GM12878 (cell line): Measurements from ENCODE around the gene SCYGR1. TPM values are rescaled to one million over a fixed set of nuclear protein-coding genes. Genes with fewer than 3 reads are reported as not detected.

ENCODE experiments used
- ATAC-seq: fragments of 200-7000 bp; cut with Tn5 transposase; 3 replicates; pipeline ENCODE4 v1.9.1; 2020; ENCODE audit warnings: mild to moderate bottlenecking, moderate library complexity
- BruUV-seq: library from RNA; stranded (reverse); fragments of 400-500 nt; replicated peaks from 2 replicates; lab custom pipeline; 2021; lab: Mats Ljungman, UMichigan
- CTCF ChIA-PET: fragments of 300-600 bp; sonication (Branson Sonifier 250); formaldehyde crosslinking; extraction: SDS; loops from one replicate; lab custom pipeline; 2021; ENCODE audit warnings: inconsistent platforms; lab: Yijun Ruan, JAX
- POLR2A ChIA-PET: fragments of 350-600 bp; formaldehyde crosslinking; extraction: SDS; loops from one replicate; lab custom pipeline; 2021; ENCODE audit warnings: inconsistent platforms; lab: Charles Lee
- RAD21 ChIA-PET: fragments of 300-600 bp; sonication (Branson Sonifier 250); formaldehyde crosslinking; loops from one replicate; lab custom pipeline; 2023; ENCODE audit warnings: antibody characterized with exemption; ENCODE audit not compliant: unreplicated experiment; lab: Charles Lee
- SMC1A ChIA-PET: fragments of 300-600 bp; sonication (Branson Sonifier 250); formaldehyde crosslinking; loops from one replicate; lab custom pipeline; 2023; ENCODE audit not compliant: unreplicated experiment, uncharacterized antibody; lab: Charles Lee
- DNase-seq: peaks from one replicate; pipeline ENCODE4 v3.0.0-alpha.2; 2011; ENCODE audit warnings: low read depth, low spot score
- FAIRE-seq: peaks from 3 replicates; lab custom pipeline; 2011; peaks lifted over from hg19 to GRCh38; lab: Jason Lieb, UNC
- H2AFZ ChIP-seq: 2 replicates; pipeline ENCODE4 v1.6.0; 2011; ENCODE audit warnings: low read depth, low read length, control low read depth; ENCODE audit not compliant: control insufficient read depth
- H3K27ac ChIP-seq: 2 replicates; pipeline ENCODE4 v1.5.1; 2011; ENCODE audit warnings: control low read depth; ENCODE audit not compliant: control insufficient read depth, insufficient read depth
- H3K27me3 ChIP-seq, 2 experiments: replicated peaks in 1 of 2; 2 replicates each; pipeline versions ENCODE4 v1.6.0 to v1.6.1; 2011; ENCODE audit warnings: low read length in 1 of 2; ENCODE audit not compliant: control insufficient read depth in 2 of 2, insufficient read depth in 2 of 2
- H3K36me3 ChIP-seq, 2 experiments: 2 replicates each; pipeline ENCODE4 v1.5.1; 2011; ENCODE audit warnings: low read length in 1 of 2; ENCODE audit not compliant: control insufficient read depth in 2 of 2, insufficient read depth in 2 of 2
- H3K4me1 ChIP-seq: 2 replicates; pipeline ENCODE4 v1.6.1; 2011; ENCODE audit warnings: mild to moderate bottlenecking, low read length, moderate library complexity, mixed read lengths; ENCODE audit not compliant: control insufficient read depth, insufficient read depth
- H3K4me2 ChIP-seq: 2 replicates; pipeline ENCODE4 v1.6.0; 2011; ENCODE audit warnings: control low read depth; ENCODE audit not compliant: control insufficient read depth, insufficient read depth
- H3K4me3 ChIP-seq: fragments of 200-600 bp; sonication (generic); 2 replicates; pipeline ENCODE4 v1.5.1; 2016
- H3K79me2 ChIP-seq: 2 replicates; pipeline ENCODE4 v1.6.0; 2011; ENCODE audit warnings: low read length; ENCODE audit not compliant: control insufficient read depth, insufficient read depth
- H3K9ac ChIP-seq: 2 replicates; pipeline ENCODE4 v1.8.0; 2011; ENCODE audit warnings: low read length, control low read depth, mixed read lengths; ENCODE audit not compliant: control insufficient read depth, insufficient read depth
- H3K9me3 ChIP-seq: replicated peaks from 3 replicates; pipeline ENCODE4 v1.5.1; 2011; ENCODE audit warnings: mild to moderate bottlenecking, low read length; ENCODE audit not compliant: control insufficient read depth, insufficient read depth
- H4K20me1 ChIP-seq: 2 replicates; pipeline ENCODE4 v1.6.0; 2011; ENCODE audit not compliant: control insufficient read depth, insufficient read depth
- BHLHE40 ChIP-seq, 2 experiments: fragments of 450-650 bp in 1 of 2; IDR thresholded peaks; 2 replicates each; pipeline ENCODE4 v1.6.1; 2011 to 2017; ENCODE audit warnings: low read depth in 2 of 2, borderline replicate concordance in 1 of 2, improper control_type of control experiment in 1 of 2, low read length in 1 of 2, mild to moderate bottlenecking in 1 of 2
- CBFB ChIP-seq: IDR thresholded peaks from 2 replicates; pipeline ENCODE4 v1.6.1; 2016; ENCODE audit warnings: antibody characterized with exemption, low read depth
- CBX5 ChIP-seq: sonication (generic); IDR thresholded peaks from 2 replicates; pipeline ENCODE4 v1.6.1; 2016; ENCODE audit warnings: low read depth, moderate library complexity, mild to moderate bottlenecking, inconsistent platforms
- CREB1 ChIP-seq: IDR thresholded peaks from 2 replicates; pipeline ENCODE4 v1.6.1; 2012; ENCODE audit warnings: low read depth, mild to moderate bottlenecking, inconsistent platforms
- CTCF ChIP-seq, 3 experiments: IDR thresholded peaks in 2 of 3; conservative IDR thresholded peaks in 1 of 3; 2 replicates each; pipeline ENCODE4 v1.5.1; 2011; ENCODE audit warnings: low read depth in 3 of 3, low read length in 3 of 3, mild to moderate bottlenecking in 3 of 3, control low read depth in 2 of 3, moderate library complexity in 2 of 3, inconsistent platforms in 1 of 3, mixed read lengths in 1 of 3; ENCODE audit not compliant: control insufficient read depth in 2 of 3, insufficient read depth in 1 of 3; ENCODE audit errors: extremely low read depth in 1 of 3
- FOS ChIP-seq: IDR thresholded peaks from 3 replicates; pipeline ENCODE4 v1.6.1; 2011; ENCODE audit warnings: borderline replicate concordance; ENCODE audit not compliant: insufficient read length; ENCODE audit errors: extremely low read depth
- GATAD2B ChIP-seq: fragments of 450-650 bp; conservative IDR thresholded peaks from 2 replicates; pipeline ENCODE4 v1.6.1; 2017; ENCODE audit warnings: low read depth, mild to moderate bottlenecking, moderate library complexity
- HCFC1 ChIP-seq: fragments of 150-350 bp; IDR thresholded peaks from 2 replicates; pipeline ENCODE4 v1.6.1; 2014; ENCODE audit warnings: low read length
- IRF5 ChIP-seq: fragments of 450-650 bp; IDR thresholded peaks from 2 replicates; pipeline ENCODE4 v1.6.1; 2017; ENCODE audit warnings: borderline replicate concordance
- KLF5 ChIP-seq: fragments of 450-650 bp; IDR thresholded peaks from 2 replicates; pipeline ENCODE4 v1.6.1; 2014; ENCODE audit warnings: mild to moderate bottlenecking; ENCODE audit not compliant: partially characterized antibody
- MYC ChIP-seq: IDR thresholded peaks from 2 replicates; pipeline ENCODE4 v1.6.1; 2011; ENCODE audit warnings: mild to moderate bottlenecking, low read length, moderate library complexity, inconsistent platforms; ENCODE audit not compliant: insufficient read depth, insufficient replicate concordance, insufficient read length, severe bottlenecking
- NKRF ChIP-seq: fragments of 450-650 bp; conservative IDR thresholded peaks from 2 replicates; pipeline ENCODE4 v1.6.1; 2017; ENCODE audit warnings: mild to moderate bottlenecking, moderate library complexity
- PBX3 ChIP-seq: IDR thresholded peaks from 2 replicates; pipeline ENCODE4 v1.6.1; 2011; ENCODE audit warnings: mild to moderate bottlenecking, low read depth, low read length, moderate library complexity; ENCODE audit not compliant: insufficient replicate concordance
- RCOR1 ChIP-seq: conservative IDR thresholded peaks from 2 replicates; pipeline ENCODE4 v1.6.1; 2012; ENCODE audit warnings: low read depth, low read length, improper control_type of control experiment
- SMAD5 ChIP-seq: IDR thresholded peaks from 2 replicates; pipeline ENCODE4 v1.6.1; 2016; ENCODE audit warnings: antibody characterized with exemption, low read depth
- SPI1 ChIP-seq: IDR thresholded peaks from 2 replicates; pipeline ENCODE4 v1.6.1; 2011; ENCODE audit warnings: low read depth, mild to moderate bottlenecking, low read length, moderate library complexity, borderline replicate concordance; ENCODE audit not compliant: insufficient read depth
- TCF3 ChIP-seq: IDR thresholded peaks from 2 replicates; pipeline ENCODE4 v1.6.1; 2012; ENCODE audit warnings: low read depth, mild to moderate bottlenecking, low read length, borderline replicate concordance; ENCODE audit not compliant: insufficient read depth
- TCF7 ChIP-seq: IDR thresholded peaks from 2 replicates; pipeline ENCODE4 v1.6.1; 2014; ENCODE audit warnings: antibody characterized with exemption, borderline replicate concordance
- WGBS: methylation state at CpG from one replicate; pipeline ENCODE4 v1.1.6; 2016; ENCODE audit warnings: low lambda C conversion rate; ENCODE audit not compliant: insufficient replicate concordance, insufficient coverage; ENCODE audit errors: missing lambda C conversion rate; 5-methylcytosine and 5-hydroxymethylcytosine counted together
- in situ Hi-C: fragments of 300-500 bp; cut with MboI; formaldehyde crosslinking; loops from 9 replicates; pipeline ENCODE4 v1.14.3; 2018; ENCODE audit warnings: mixed read lengths
- intact Hi-C: fragments of 100-400 bp; cut with micrococcal nuclease; formaldehyde crosslinking; loops from one replicate; pipeline ENCODE4 v1.14.2; 2022; ENCODE audit not compliant: unreplicated experiment
- polyA plus RNA-seq, 11 experiments: library from polyadenylated mRNA; depleted of rRNA in 4 of 11; unstranded in 6 of 11; stranded (reverse) in 5 of 11; fragments of >200 nt; fragmentation: Nextera tagmentation in 4 of 11; fragmentation: Illumina TruSeq in 1 of 11; extraction: Ambion mirVana in 4 of 11; extraction: Trizol in 1 of 11; gene quantifications; 1 replicate in 1 of 11; 2 replicates in 10 of 11; pipeline versions ENCODE4 v1.2.1 to v1.2.3, GENCODE V29; 2011 to 2016; ENCODE audit warnings: inconsistent platforms in 2 of 11, missing spikeins in 2 of 11, low read depth in 1 of 11
- total RNA-seq, 4 experiments: library from RNA; depleted of rRNA in 3 of 4; stranded (reverse); fragments of >200 nt in 3 of 4; fragmentation: Illumina TruSeq in 1 of 4; extraction: Trizol in 1 of 4; gene quantifications; 2 replicates each; pipeline versions ENCODE4 v1.2.1 to v1.2.3, GENCODE V29; 2013 to 2021

Gene SCYGR1
- total and polyA plus RNA-seq, 10 of the 15 experiments (the other 5 are each of a cell fraction or from before 2014, with no cell fraction given), result not detected

- H3K4me3 ChIP-seq, result no peak overlapping the region
- POLR2A ChIA-PET, result interaction anchor here (0.6 kb wide), 1 partner anchor 46 kb away, joined by 9 read pairs; no protein-coding TSS in a partner anchor
- no peaks in the 10 kb centered on the region for H3K27me3 ChIP-seq
- WGBS, result 96% methylated on average over 8 of the region's 8 CpGs
- no peaks in the 10 kb centered on the region for H3K9me3 ChIP-seq
- TF ChIP-seq TCF3 (no peak), CTCF (IDR thresholded peaks at IDR 0.05 in 2 of 3, conservative IDR thresholded peaks at IDR 0.05 in 1 of 3; ENCODE audit: control insufficient read depth in 2 of 3, extremely low read depth in 1 of 3, insufficient read depth in 1 of 3, low read depth in 3 of 3, low read length in 3 of 3) (no peak), HCFC1 (no peak), TCF7 (no peak), IRF5 (no peak), BHLHE40 (IDR thresholded peaks at IDR 0.05; ENCODE audit: borderline replicate concordance in 1 of 2, low read depth in 2 of 2, low read length in 1 of 2) (no peak), GATAD2B (no peak), SPI1 (no peak), CBX5 (no peak), PBX3 (no peak), NKRF (no peak), KLF5 (no peak), SMAD5 (no peak), FOS (no peak), MYC (no peak), CBFB (no peak), CREB1 (no peak), RCOR1 (no peak)
- FAIRE-seq, result no peak
- no peaks in the 10 kb centered on the region for H4K20me1 ChIP-seq
- RAD21 ChIA-PET, result interaction anchor here (1.0 kb wide), 1 partner anchor 67 kb away, joined by 3 read pairs; no protein-coding TSS in a partner anchor
- in situ Hi-C loops, result no loop called here
- H3K27ac ChIP-seq, result no peak overlapping the region
- no peaks in the 10 kb centered on the region for H3K36me3 ChIP-seq
- CTCF ChIA-PET, result interaction anchor here (1.2 to 2.2 kb wide), 2 partner anchors 370 to 449 kb away, joined by 3 to 7 read pairs; no protein-coding TSS in a partner anchor
- H3K79me2 ChIP-seq, result no peaks in the 10 kb centered on the region
- no peak for DNase-seq
- SMC1A ChIA-PET, result interaction anchor here (1.6 to 13.3 kb wide), 2 partner anchors 49 to 60 kb away, joined by 7 to 191 read pairs; no protein-coding TSS in a partner anchor
- no peak for ATAC-seq
- no TSS peak for BruUV-seq
- peaks cover 34% of the 10 kb centered on the region for H3K4me1 ChIP-seq
- no peak overlapping the region for H2AFZ ChIP-seq
- intact Hi-C loops, result no loop called here
- H3K9ac ChIP-seq, result no peak overlapping the region
- no peak overlapping the region for H3K4me2 ChIP-seq
These were observed 25.6 kb upstream of the SCYGR1 start for GRCh38 chr2:227413371-227413770.
